ENCODE results near the gene GNAS-AS1.
A peak's percentile ranks its signal among the peaks of the same experiment; 100 is the strongest.

Gene GNAS-AS1

GRCh38 chr20:58884966-58885365, 34.3 kb upstream of the GNAS-AS1 start:
- no peak for DNase-seq (ENCODE audit: low read depth)

GRCh38 chr20:58883241-58883691, 32.6 kb upstream of the GNAS-AS1 start:
- DNase-seq (ENCODE audit: low read depth): no peak

- DNase-seq (ENCODE audit: low read depth): no peak
Measured at GRCh38 chr20:58882704-58883089, 32.0 kb upstream of the GNAS-AS1 start.

- no peak for DNase-seq (ENCODE audit: low read depth)
Measured at GRCh38 chr20:58880994-58881752, 30.5 kb upstream of the GNAS-AS1 start.

- no peak for DNase-seq (ENCODE audit: low read depth)
Measured at GRCh38 chr20:58880441-58880840, 29.7 kb upstream of the GNAS-AS1 start.

GRCh38 chr20:58878399-58878798, 27.7 kb upstream of the GNAS-AS1 start:
- DNase-seq (ENCODE audit: low read depth): no peak

- DNase-seq (ENCODE audit: low read depth): no peak
Measured at GRCh38 chr20:58877976-58878360, 27.3 kb upstream of the GNAS-AS1 start.

- no peak for DNase-seq (ENCODE audit: low read depth)
Measured at GRCh38 chr20:58877050-58877975, 26.6 kb upstream of the GNAS-AS1 start.

GRCh38 chr20:58876437-58876836, 25.7 kb upstream of the GNAS-AS1 start:
- no peak for DNase-seq (ENCODE audit: low read depth)

- DNase-seq (ENCODE audit: low read depth): no peak
Measured at GRCh38 chr20:58875541-58876134, 24.9 kb upstream of the GNAS-AS1 start.

- DNase-seq (ENCODE audit: low read depth): no peak
Measured at GRCh38 chr20:58875111-58875510, 24.4 kb upstream of the GNAS-AS1 start.

GRCh38 chr20:58874469-58874868, 23.8 kb upstream of the GNAS-AS1 start:
- DNase-seq (ENCODE audit: low read depth): no peak

- DNase-seq (ENCODE audit: low read depth): no peak
Measured at GRCh38 chr20:58871533-58872102, 20.9 kb upstream of the GNAS-AS1 start.

- peak; percentile 39 for DNase-seq (ENCODE audit: low read depth)
Measured at GRCh38 chr20:58870293-58871014, 19.8 kb upstream of the GNAS-AS1 start.

GRCh38 chr20:58869662-58870227, 19.0 kb upstream of the GNAS-AS1 start:
- DNase-seq (ENCODE audit: low read depth): no peak

GRCh38 chr20:58868795-58869194, 18.1 kb upstream of the GNAS-AS1 start:
- no peak for DNase-seq (ENCODE audit: low read depth)

- no peak for DNase-seq (ENCODE audit: low read depth)
Measured at GRCh38 chr20:58867211-58867610, 16.5 kb upstream of the GNAS-AS1 start.

GRCh38 chr20:58865843-58866242, 15.1 kb upstream of the GNAS-AS1 start:
- no peak for DNase-seq (ENCODE audit: low read depth)

- no peak for DNase-seq (ENCODE audit: low read depth)
Measured at GRCh38 chr20:58864346-58864745, 13.6 kb upstream of the GNAS-AS1 start.

- no peak for DNase-seq (ENCODE audit: low read depth)
Measured at GRCh38 chr20:58863044-58863790, 12.5 kb upstream of the GNAS-AS1 start.
